C4-2B (cell line): ENCODE results near the gene NCKAP5.

Source experiments
- CTCF ChIP-seq: fragments of 450-650 bp; conservative IDR thresholded peaks from 2 replicates; pipeline ENCODE4 v1.5.1; 2017; ENCODE audit warnings: mild to moderate bottlenecking
- ZFX ChIP-seq: fragments of 450-650 bp; IDR thresholded peaks from 2 replicates; pipeline ENCODE4 v1.6.1; 2017

- TF ChIP-seq CTCF (no peak), ZFX (no peak)
Observed at GRCh38 chr2:132760971-132761370, 807.3 kb downstream of the NCKAP5 start.
